ENCODE data around the gene RPL10. TPM values are rescaled to one million over a fixed set of nuclear protein-coding genes. Genes with fewer than 3 reads are reported as not detected.

Gene RPL10
- total RNA-seq, 4 donors from 2014 or later, result 2,150 to 7,554 (median 4,519) TPM

DNA sequence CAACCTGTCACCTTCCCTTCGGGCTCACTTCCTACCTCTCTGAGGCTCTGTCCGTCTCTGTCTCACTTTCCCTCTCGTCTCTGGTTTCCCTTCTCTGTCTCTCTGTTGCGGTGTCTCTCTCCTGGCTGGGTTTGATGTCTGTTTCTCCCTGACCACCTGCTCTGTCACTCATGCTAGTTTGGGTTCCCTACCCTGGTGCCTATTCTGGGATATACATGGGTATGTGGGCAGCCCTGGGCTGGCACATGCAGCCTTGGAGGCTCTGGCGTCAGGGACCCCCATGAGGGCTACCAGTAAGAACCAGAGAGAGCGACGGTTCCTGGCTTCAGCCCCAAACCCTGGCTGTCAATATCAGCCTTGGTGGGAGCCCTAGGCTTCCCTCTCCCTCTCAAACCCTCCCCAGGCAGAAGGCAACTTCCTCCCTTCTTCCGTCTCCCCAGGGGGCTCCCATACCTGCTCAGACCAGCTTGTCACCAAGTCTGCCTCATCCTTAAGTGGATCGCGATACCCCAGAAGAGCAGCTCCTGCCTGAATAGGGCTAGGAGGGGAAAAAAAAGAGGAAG, 10.6 kb downstream of the RPL10 start:
- no peak for DNase-seq (ENCODE audit: extremely low spot score)
- H3K27me3 ChIP-seq, result no peaks in the 10 kb centered on the region
- peaks cover 0 to 7% (median 3%) of the 10 kb centered on the region in 4 donors for H3K36me3 ChIP-seq
- H3K4me1 ChIP-seq, result peaks cover 3 to 27% (median 19%) of the 10 kb centered on the region in 4 donors
- H3K27ac ChIP-seq (replicated peaks in 1 of 4), result peak overlapping the region; percentile 36 to 73 (median 61)
- intact Hi-C loops (cut with DNase I), result no loop called here
- WGBS, result 73% methylated on average over 7 of the region's 10 CpGs
- peak overlapping the region; percentile 34 to 49 (median 38) for H3K4me3 ChIP-seq
- TF ChIP-seq POLR2AphosphoS5 (IDR thresholded peaks at IDR 0.05) (no peak), EP300 (IDR thresholded peaks at IDR 0.05) (no peak), POLR2A (IDR thresholded peaks at IDR 0.05; ENCODE audit: low read depth) (no peak), CTCF (IDR thresholded peaks at IDR 0.05) (no peak)
- H3K9me3 ChIP-seq, result no peaks in the 10 kb centered on the region

GRCh38 chrX:154409222-154409871, 11.2 kb downstream of the RPL10 start, which contains the start of gene DNASE1L1:
Gene DNASE1L1 (minus strand): TSS chrX:154409254. CDS start chrX:154405568, 3,686 bp downstream.
- Histone ChIP-seq H3K36me3 (peaks cover 0 to 12% (median 5%) of the 10 kb centered on the region in 4 donors), H3K27me3 (no peaks in the 10 kb centered on the region), H3K4me1 (peaks cover 3 to 27% (median 19%) of the 10 kb centered on the region in 4 donors), H3K4me3 (peak within 1 kb of the TSS; percentile 34 to 49 (median 38)), H3K27ac (replicated peaks in 1 of 4) (peak within 1 kb of the TSS; percentile 55 to 73 (median 66)), H3K9me3 (no peaks in the 10 kb centered on the region)
- TF ChIP-seq POLR2A (IDR thresholded peaks at IDR 0.05; ENCODE audit: low read depth), result no peak
- no peak for TF ChIP-seq EP300 (IDR thresholded peaks at IDR 0.05)
- peak; percentile 44 to 49 for TF ChIP-seq POLR2AphosphoS5 (IDR thresholded peaks at IDR 0.05)
- TF ChIP-seq CTCF (IDR thresholded peaks at IDR 0.05), result no peak
- no peak for DNase-seq (ENCODE audit: extremely low spot score)
- 51% methylated on average over 16 of the region's 26 CpGs for WGBS
- intact Hi-C loops (cut with DNase I), result no loop called here

- 57% methylated on average over 8 of the region's 29 CpGs for WGBS
Observed at GRCh38 chrX:154411981-154412340, 13.8 kb downstream of the RPL10 start.

GRCh38 chrX:154412468-154412867, 14.3 kb downstream of the RPL10 start:
- Histone ChIP-seq H3K4me3 (peak overlapping the region; percentile 73 to 78 (median 76)), H3K27me3 (no peaks in the 10 kb centered on the region), H3K9me3 (no peaks in the 10 kb centered on the region), H3K27ac (replicated peaks in 1 of 4) (peak overlapping the region; percentile 92 to 95 (median 94)), H3K4me1 (peaks cover 3 to 27% (median 19%) of the 10 kb centered on the region in 4 donors), H3K36me3 (peaks cover 0 to 22% (median 6%) of the 10 kb centered on the region in 4 donors)
- no peak for DNase-seq (ENCODE audit: extremely low spot score)
- WGBS, result 67% methylated on average over 2 of the region's 4 CpGs
- TF ChIP-seq EP300 (IDR thresholded peaks at IDR 0.05), result no peak
- TF ChIP-seq CTCF (IDR thresholded peaks at IDR 0.05), result no peak
- no peak for TF ChIP-seq POLR2A (IDR thresholded peaks at IDR 0.05; ENCODE audit: low read depth)
- no peak for TF ChIP-seq POLR2AphosphoS5 (IDR thresholded peaks at IDR 0.05)
- intact Hi-C loops (cut with DNase I), result no loop called here

More at GRCh38 chrX:154411981-154412340, 13.8 kb downstream of the RPL10 start:
- Histone ChIP-seq H3K27ac (replicated peaks in 1 of 4) (peak overlapping the region; percentile 92 to 95 (median 94)), H3K9me3 (no peaks in the 10 kb centered on the region), H3K36me3 (peaks cover 0 to 22% (median 6%) of the 10 kb centered on the region in 4 donors), H3K4me3 (peak overlapping the region; percentile 73 to 78 (median 76)), H3K4me1 (peaks cover 3 to 27% (median 19%) of the 10 kb centered on the region in 4 donors), H3K27me3 (no peaks in the 10 kb centered on the region)
- peak; percentile 65 to 68 for TF ChIP-seq POLR2AphosphoS5 (IDR thresholded peaks at IDR 0.05)
- no peak for TF ChIP-seq EP300 (IDR thresholded peaks at IDR 0.05)
- no peak for DNase-seq (ENCODE audit: extremely low spot score)
- intact Hi-C loops (cut with DNase I), result no loop called here

- DNase-seq (ENCODE audit: extremely low spot score), result no peak
- no peak for TF ChIP-seq POLR2AphosphoS5 (IDR thresholded peaks at IDR 0.05)
- no peak for TF ChIP-seq CTCF (IDR thresholded peaks at IDR 0.05)
- no peak for TF ChIP-seq POLR2A (IDR thresholded peaks at IDR 0.05; ENCODE audit: low read depth)
- no peak for TF ChIP-seq EP300 (IDR thresholded peaks at IDR 0.05)
- Histone ChIP-seq H3K27me3 (no peaks in the 10 kb centered on the region), H3K4me1 (peaks cover 3 to 27% (median 19%) of the 10 kb centered on the region in 4 donors), H3K4me3 (no peak overlapping the region), H3K36me3 (peaks cover 0 to 22% (median 6%) of the 10 kb centered on the region in 4 donors), H3K9me3 (no peaks in the 10 kb centered on the region), H3K27ac (replicated peaks in 1 of 4) (peak overlapping the region in 3 of 4 donors; percentile 94 to 95 (median 94))
- WGBS, result no CpG with 5 or more reads among the region's 8 CpGs
- intact Hi-C loops (cut with DNase I), result no loop called here
Observed at GRCh38 chrX:154413142-154413541, 15.0 kb downstream of the RPL10 start.
